ENCODE measurements around the gene PNPLA1.

- TF ChIP-seq POLR2AphosphoS5 (IDR thresholded peaks at IDR 0.05) (no peak), CTCF (IDR thresholded peaks at IDR 0.05) (no peak)
Measured at GRCh38 chr6:36292170-36292569, 22.3 kb downstream of the PNPLA1 start.
